IPS-20b (cell line): ENCODE measurements around the gene ASIC2.

Experiments
- H3K27ac ChIP-seq: one replicate; pipeline ENCODE4 v1.5.1; 2013; ENCODE audit warnings: low read length
- H3K27me3 ChIP-seq: 2 replicates; pipeline ENCODE4 v1.6.1; 2013; ENCODE audit warnings: mild to moderate bottlenecking, low read length, inconsistent platforms; ENCODE audit not compliant: insufficient read depth
- H3K36me3 ChIP-seq: 2 replicates; pipeline ENCODE4 v1.6.1; 2013; ENCODE audit warnings: low read depth, mild to moderate bottlenecking, inconsistent platforms, low read length, moderate library complexity; ENCODE audit not compliant: insufficient read depth
- H3K4me1 ChIP-seq: 2 replicates; pipeline ENCODE4 v1.6.1; 2013; ENCODE audit warnings: mild to moderate bottlenecking, control low read depth, inconsistent platforms, low read length, moderate library complexity; ENCODE audit not compliant: insufficient read depth
- H3K4me3 ChIP-seq: 2 replicates; pipeline ENCODE4 v1.5.1; 2013; ENCODE audit warnings: mild to moderate bottlenecking, low read length, inconsistent platforms
- H3K9ac ChIP-seq: 2 replicates; pipeline ENCODE4 v1.6.1; 2013; ENCODE audit warnings: low read depth, mild to moderate bottlenecking, inconsistent platforms, low read length, moderate library complexity
- H3K9me3 ChIP-seq: 2 replicates; pipeline ENCODE4 v1.6.1; 2013; ENCODE audit warnings: mild to moderate bottlenecking, low read depth, low read length, inconsistent platforms; ENCODE audit not compliant: insufficient read depth

Gene ASIC2

GRCh38 chr17:33049781-33050414, 243.2 kb downstream of the ASIC2 start:
- Histone ChIP-seq H3K9me3 (no peaks in the 10 kb centered on the region), H3K9ac (no peak overlapping the region), H3K4me3 (no peak overlapping the region), H3K36me3 (no peaks in the 10 kb centered on the region), H3K4me1 (no peaks in the 10 kb centered on the region), H3K27me3 (no peaks in the 10 kb centered on the region; the same call in 1 of the 2 replicates), H3K27ac (no peak overlapping the region)

GRCh38 chr17:33046361-33047255, 246.5 kb downstream of the ASIC2 start:
- Histone ChIP-seq H3K9me3 (no peaks in the 10 kb centered on the region), H3K4me1 (no peaks in the 10 kb centered on the region), H3K36me3 (no peaks in the 10 kb centered on the region), H3K27ac (no peak overlapping the region), H3K27me3 (no peaks in the 10 kb centered on the region), H3K9ac (no peak overlapping the region), H3K4me3 (no peak overlapping the region)

GRCh38 chr17:33045216-33045615, 247.9 kb downstream of the ASIC2 start:
- no peak overlapping the region for H3K9ac ChIP-seq
- no peaks in the 10 kb centered on the region for H3K36me3 ChIP-seq
- no peaks in the 10 kb centered on the region for H3K4me1 ChIP-seq
- H3K27ac ChIP-seq, result no peak overlapping the region
- H3K27me3 ChIP-seq, result no peaks in the 10 kb centered on the region
- no peak overlapping the region for H3K4me3 ChIP-seq
- H3K9me3 ChIP-seq, result no peaks in the 10 kb centered on the region

GRCh38 chr17:33044771-33045170, 248.3 kb downstream of the ASIC2 start:
- no peak overlapping the region for H3K4me3 ChIP-seq
- H3K27me3 ChIP-seq, result no peaks in the 10 kb centered on the region; the same call in 1 of the 2 replicates
- H3K4me1 ChIP-seq, result no peaks in the 10 kb centered on the region
- no peaks in the 10 kb centered on the region for H3K9me3 ChIP-seq
- H3K36me3 ChIP-seq, result no peaks in the 10 kb centered on the region
- H3K9ac ChIP-seq, result no peak overlapping the region
- no peak overlapping the region for H3K27ac ChIP-seq

- H3K9me3 ChIP-seq, result no peaks in the 10 kb centered on the region
- no peak overlapping the region for H3K27ac ChIP-seq
- peaks cover 7% of the 10 kb centered on the region; the same call in 1 of the 2 replicates for H3K27me3 ChIP-seq
- no peak overlapping the region for H3K4me3 ChIP-seq
- H3K9ac ChIP-seq, result no peak overlapping the region
- no peaks in the 10 kb centered on the region for H3K4me1 ChIP-seq
- H3K36me3 ChIP-seq, result no peaks in the 10 kb centered on the region
Observed at GRCh38 chr17:33040461-33040860, 252.6 kb downstream of the ASIC2 start.

- Histone ChIP-seq H3K9me3 (no peaks in the 10 kb centered on the region), H3K36me3 (no peaks in the 10 kb centered on the region), H3K27me3 (peaks cover 7% of the 10 kb centered on the region; the same call in 1 of the 2 replicates), H3K4me1 (no peaks in the 10 kb centered on the region), H3K4me3 (no peak overlapping the region), H3K9ac (no peak overlapping the region), H3K27ac (no peak overlapping the region)
Observed at GRCh38 chr17:33039874-33040273, 253.2 kb downstream of the ASIC2 start.

GRCh38 chr17:33038740-33039139, 254.4 kb downstream of the ASIC2 start:
- H3K9me3 ChIP-seq, result no peaks in the 10 kb centered on the region
- no peak overlapping the region for H3K27ac ChIP-seq
- no peak overlapping the region for H3K4me3 ChIP-seq
- no peaks in the 10 kb centered on the region for H3K4me1 ChIP-seq
- H3K9ac ChIP-seq, result no peak overlapping the region
- no peaks in the 10 kb centered on the region for H3K36me3 ChIP-seq
- H3K27me3 ChIP-seq, result peaks cover 7% of the 10 kb centered on the region; the same call in 1 of the 2 replicates

GRCh38 chr17:33033176-33033575, 259.9 kb downstream of the ASIC2 start:
- H3K27ac ChIP-seq, result no peak overlapping the region
- no peak overlapping the region for H3K9ac ChIP-seq
- no peaks in the 10 kb centered on the region for H3K4me1 ChIP-seq
- no peak overlapping the region for H3K4me3 ChIP-seq
- H3K36me3 ChIP-seq, result no peaks in the 10 kb centered on the region
- no peaks in the 10 kb centered on the region for H3K27me3 ChIP-seq
- no peaks in the 10 kb centered on the region for H3K9me3 ChIP-seq

GRCh38 chr17:33028778-33029177, 264.3 kb downstream of the ASIC2 start:
- Histone ChIP-seq H3K4me1 (peaks cover 12% of the 10 kb centered on the region; the same call in 1 of the 2 replicates), H3K4me3 (no peak overlapping the region), H3K27ac (no peak overlapping the region), H3K9me3 (no peaks in the 10 kb centered on the region), H3K27me3 (no peaks in the 10 kb centered on the region), H3K9ac (no peak overlapping the region), H3K36me3 (no peaks in the 10 kb centered on the region)

GRCh38 chr17:33028061-33028460, 265.0 kb downstream of the ASIC2 start:
- Histone ChIP-seq H3K4me1 (peaks cover 14% of the 10 kb centered on the region; the same call in 1 of the 2 replicates), H3K4me3 (no peak overlapping the region), H3K36me3 (no peaks in the 10 kb centered on the region), H3K27me3 (no peaks in the 10 kb centered on the region), H3K27ac (no peak overlapping the region), H3K9ac (no peak overlapping the region), H3K9me3 (no peaks in the 10 kb centered on the region)

GRCh38 chr17:33024688-33025486, 268.2 kb downstream of the ASIC2 start:
- peaks cover 21% of the 10 kb centered on the region; the same call in 1 of the 2 replicates for H3K4me1 ChIP-seq
- no peak overlapping the region for H3K27ac ChIP-seq
- H3K27me3 ChIP-seq, result no peaks in the 10 kb centered on the region
- H3K9me3 ChIP-seq, result no peaks in the 10 kb centered on the region
- H3K4me3 ChIP-seq, result 0 out of 2 replicates have a peak overlapping the region, but pooled peaks have one; percentile 20
- no peak overlapping the region for H3K9ac ChIP-seq
- H3K36me3 ChIP-seq, result no peaks in the 10 kb centered on the region
